Activated CD4-positive, alpha-beta T cell treated with anti-CD3 and anti-CD28 coated beads, Interleukin-2, amount 50 U/mL, for 48 hours (primary cell): ENCODE data around the gene LCE3B.

Experiments
- DNase-seq, 2 experiments: peaks; one replicate each; pipeline ENCODE4 v3.0.0-alpha.2; 2020

LCE3B gene

GRCh38 chr1:152663098-152663497 is 49.5 kb downstream of the LCE3B start, which contains the start of gene LCE2D:
LCE2D (plus strand) TSS chr1:152663380; CDS start chr1:152664106, 726 bp downstream.
- no peak for DNase-seq
